GM18520 (cell line): Measurements from ENCODE around the gene NET1.

ENCODE experiments used
- ATAC-seq: cut with Tn5 transposase; IDR thresholded peaks from one replicate; pipeline ENCODE4 v1.9.1; 2021; ENCODE audit not compliant: unreplicated experiment

The NET1 gene

GRCh38 chr10:5498791-5499492 lies 86.6 kb downstream of the NET1 start:
- no peak for ATAC-seq

DNA sequence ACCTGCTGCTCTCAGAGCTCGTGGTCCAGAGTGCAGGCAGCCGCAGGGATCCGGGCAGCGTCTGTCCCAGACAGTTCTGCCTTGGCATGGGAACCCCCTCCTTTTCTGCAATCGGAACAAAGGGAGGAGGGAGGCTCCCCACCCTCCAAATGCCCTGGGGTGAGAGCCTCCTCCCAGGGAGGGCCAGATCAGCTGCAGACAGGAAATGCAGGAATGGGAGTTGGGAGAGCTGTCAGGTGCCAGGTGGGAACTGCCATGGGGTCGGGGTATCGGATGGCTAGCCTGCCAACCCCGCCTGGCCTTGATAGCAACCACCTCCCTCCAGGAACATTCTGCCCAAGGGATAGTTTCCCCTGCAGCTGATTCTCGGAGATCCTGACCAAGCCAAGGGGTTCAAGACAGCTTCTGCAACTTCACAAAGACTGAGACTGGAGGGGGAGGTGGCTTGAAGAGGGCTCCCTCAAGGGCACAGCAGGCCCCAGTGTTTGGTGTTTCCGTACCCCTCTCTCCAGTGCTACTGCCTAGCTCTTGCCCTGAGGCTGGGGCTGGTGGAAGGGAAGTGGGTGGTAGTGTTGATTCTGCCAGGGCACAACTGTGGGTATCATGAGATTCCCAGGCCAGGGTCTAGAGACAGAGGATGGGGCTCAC lies 87.3 kb downstream of the NET1 start, which contains the start of gene CALML5:
Gene CALML5 (minus strand): TSS at position 78 of the 648 bp plus-strand sequence. CDS start 132 bp downstream, outside the sequence.
- ATAC-seq = no peak

- ATAC-seq = no peak
Observed at GRCh38 chr10:5500162-5500670, 87.9 kb downstream of the NET1 start.

DNA sequence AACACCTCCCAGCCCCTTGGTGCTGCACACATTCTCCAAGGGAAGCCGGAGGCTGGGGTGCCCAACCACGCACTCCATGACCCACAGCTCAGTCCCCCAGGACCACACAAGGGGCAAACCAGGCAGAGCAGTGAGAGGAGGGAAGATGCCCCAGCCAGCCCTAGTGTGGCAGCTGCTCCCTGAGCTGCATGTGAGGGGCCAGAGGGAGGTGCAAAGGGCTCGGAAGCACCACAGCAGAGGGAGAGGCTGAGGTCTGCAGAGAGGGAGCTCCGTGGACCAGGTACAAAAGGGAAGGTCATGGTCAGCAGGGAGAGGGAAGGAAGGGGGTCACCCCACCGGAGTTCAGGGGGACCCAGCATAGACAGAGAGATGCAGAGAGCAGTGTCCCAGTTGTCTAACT lies 88.6 kb downstream of the NET1 start:
- no peak for ATAC-seq

DNA sequence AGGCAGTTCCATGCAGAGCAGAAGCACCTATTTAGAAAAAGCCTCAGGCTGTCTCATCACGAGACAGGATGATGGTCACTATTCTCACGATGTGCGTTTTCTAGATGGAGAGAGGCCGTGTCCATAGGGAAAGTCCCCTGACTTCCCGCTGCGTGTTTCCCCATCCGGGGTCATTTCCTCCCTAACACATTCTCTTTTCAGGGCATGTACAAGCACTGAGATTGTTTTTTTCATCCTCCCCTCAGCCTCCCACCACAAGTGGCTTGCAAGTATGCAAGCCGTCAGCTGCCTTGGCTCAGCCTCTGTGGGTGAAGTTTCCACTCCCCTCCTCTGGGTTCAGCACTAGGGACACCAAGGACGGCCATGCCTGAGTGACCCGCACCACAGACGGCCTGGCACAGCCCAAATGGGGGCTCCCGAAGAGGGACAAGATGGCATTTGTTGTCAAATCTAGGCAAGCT lies 89.7 kb downstream of the NET1 start:
- ATAC-seq = no peak

- no peak for ATAC-seq
Observed at GRCh38 chr10:5502571-5503476, 90.5 kb downstream of the NET1 start.

DNA sequence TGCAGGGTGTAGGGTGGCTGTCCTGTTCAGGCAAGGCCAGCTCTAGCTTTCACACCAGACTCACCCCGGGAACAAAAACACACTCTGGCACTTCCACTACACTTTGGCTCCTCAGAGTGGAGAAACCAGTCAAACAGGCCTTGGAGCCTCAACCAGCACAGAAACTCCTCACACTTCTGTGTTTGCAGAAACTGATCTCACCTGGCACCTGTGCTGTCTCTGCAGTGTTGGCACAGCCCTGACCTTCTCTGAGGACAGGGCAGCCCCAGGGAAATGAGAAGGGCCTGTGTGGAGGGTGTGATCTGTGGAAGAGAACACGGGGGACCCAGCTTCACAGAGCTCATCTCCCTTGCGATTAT lies 91.1 kb downstream of the NET1 start:
- no peak for ATAC-seq

GRCh38 chr10:5504146-5505072 lies 92.1 kb downstream of the NET1 start:
- no peak for ATAC-seq

- ATAC-seq = no peak
Observed at GRCh38 chr10:5506246-5506645, 93.9 kb downstream of the NET1 start.

GRCh38 chr10:5506751-5507648 lies 94.6 kb downstream of the NET1 start:
- no peak for ATAC-seq

GRCh38 chr10:5507649-5508131 lies 95.3 kb downstream of the NET1 start:
- ATAC-seq = no peak

GRCh38 chr10:5508161-5508604 lies 95.8 kb downstream of the NET1 start:
- ATAC-seq = no peak
